GM19397 (cell line): Measurements from ENCODE around the gene VPS16.

Experiments
- ATAC-seq: cut with Tn5 transposase; IDR thresholded peaks from one replicate; pipeline ENCODE4 v1.9.1; 2021; ENCODE audit warnings: mild to moderate bottlenecking, moderate library complexity; ENCODE audit not compliant: unreplicated experiment

VPS16 gene

GRCh38 chr20:2867081-2867864, 26.7 kb downstream of the VPS16 start:
- no peak for ATAC-seq

GRCh38 chr20:2869381-2869780, 28.8 kb downstream of the VPS16 start:
- ATAC-seq = no peak

- ATAC-seq = no peak
Measured at GRCh38 chr20:2871111-2871465, 30.5 kb downstream of the VPS16 start.

GRCh38 chr20:2871661-2872458, 31.3 kb downstream of the VPS16 start:
- no peak for ATAC-seq

GRCh38 chr20:2872459-2873009, 32.0 kb downstream of the VPS16 start:
- peak; percentile 16 for ATAC-seq

GRCh38 chr20:2873010-2873746, 32.6 kb downstream of the VPS16 start, which contains the start of gene PTPRA:
Gene PTPRA, plus strand, starts transcription at chr20:2873481. Its CDS starts 90,797 bp downstream, at chr20:2964278.
- peak; percentile 88 for ATAC-seq

GRCh38 chr20:2873747-2874041, 33.1 kb downstream of the VPS16 start:
- peak; percentile 45 for ATAC-seq

GRCh38 chr20:2874456-2874855, 33.9 kb downstream of the VPS16 start:
- ATAC-seq = no peak

GRCh38 chr20:2875690-2876203, 35.2 kb downstream of the VPS16 start:
- no peak for ATAC-seq

- no peak for ATAC-seq
Measured at GRCh38 chr20:2878515-2878914, 38.0 kb downstream of the VPS16 start.

- no peak for ATAC-seq
Measured at GRCh38 chr20:2879146-2879545, 38.6 kb downstream of the VPS16 start.

GRCh38 chr20:2880650-2881049, 40.1 kb downstream of the VPS16 start:
- no peak for ATAC-seq

GRCh38 chr20:2883726-2884637, 43.4 kb downstream of the VPS16 start:
- no peak for ATAC-seq

GRCh38 chr20:2887715-2888114, 47.2 kb downstream of the VPS16 start:
- ATAC-seq = no peak

- ATAC-seq = no peak
Measured at GRCh38 chr20:2888224-2888955, 47.8 kb downstream of the VPS16 start.

GRCh38 chr20:2889209-2889608, 48.7 kb downstream of the VPS16 start:
- no peak for ATAC-seq

- no peak for ATAC-seq
Measured at GRCh38 chr20:2889797-2890196, 49.3 kb downstream of the VPS16 start.

GRCh38 chr20:2890742-2891141, 50.2 kb downstream of the VPS16 start:
- ATAC-seq = no peak

- no peak for ATAC-seq
Measured at GRCh38 chr20:2891343-2891742, 50.8 kb downstream of the VPS16 start.
